RWPE1 (cell line): ENCODE data around the gene SLC25A43.

Source experiments
- CTCF ChIA-PET: fragments of 350-600 bp; sonication (Branson Sonifier 250); formaldehyde crosslinking; extraction: SDS; loops from one replicate; lab custom pipeline; 2021; lab: Yijun Ruan, JAX
- POLR2A ChIA-PET: fragments of 400-600 bp; formaldehyde crosslinking; extraction: SDS; loops from one replicate; lab custom pipeline; 2020; ENCODE audit warnings: antibody characterized with exemption; ENCODE audit not compliant: low non-redundant PET; lab: Yijun Ruan, JAX
- DNase-seq: peaks from one replicate; pipeline ENCODE4 v3.0.0; 2012; ENCODE audit warnings: low spot score
- H3K27ac ChIP-seq: fragments of 450-650 bp; 2 replicates; pipeline ENCODE4 v1.5.1; 2017
- TF ChIP-seq, protein P1 (sequence below): fragments of 450-650 bp; conservative IDR thresholded peaks from 2 replicates; pipeline ENCODE4 v1.5.1; 2017; ENCODE audit warnings: low read depth, mild to moderate bottlenecking

The SLC25A43 gene

GRCh38 chrX:119474615-119475388, 75.7 kb downstream of the SLC25A43 start:
- TF ChIP-seq, protein P1, sequence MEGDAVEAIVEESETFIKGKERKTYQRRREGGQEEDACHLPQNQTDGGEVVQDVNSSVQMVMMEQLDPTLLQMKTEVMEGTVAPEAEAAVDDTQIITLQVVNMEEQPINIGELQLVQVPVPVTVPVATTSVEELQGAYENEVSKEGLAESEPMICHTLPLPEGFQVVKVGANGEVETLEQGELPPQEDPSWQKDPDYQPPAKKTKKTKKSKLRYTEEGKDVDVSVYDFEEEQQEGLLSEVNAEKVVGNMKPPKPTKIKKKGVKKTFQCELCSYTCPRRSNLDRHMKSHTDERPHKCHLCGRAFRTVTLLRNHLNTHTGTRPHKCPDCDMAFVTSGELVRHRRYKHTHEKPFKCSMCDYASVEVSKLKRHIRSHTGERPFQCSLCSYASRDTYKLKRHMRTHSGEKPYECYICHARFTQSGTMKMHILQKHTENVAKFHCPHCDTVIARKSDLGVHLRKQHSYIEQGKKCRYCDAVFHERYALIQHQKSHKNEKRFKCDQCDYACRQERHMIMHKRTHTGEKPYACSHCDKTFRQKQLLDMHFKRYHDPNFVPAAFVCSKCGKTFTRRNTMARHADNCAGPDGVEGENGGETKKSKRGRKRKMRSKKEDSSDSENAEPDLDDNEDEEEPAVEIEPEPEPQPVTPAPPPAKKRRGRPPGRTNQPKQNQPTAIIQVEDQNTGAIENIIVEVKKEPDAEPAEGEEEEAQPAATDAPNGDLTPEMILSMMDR = no peak
- POLR2A ChIA-PET = no interaction called here
- no peak for DNase-seq
- no peak overlapping the region for H3K27ac ChIP-seq
- CTCF ChIA-PET = no interaction called here

- ChIA-PET CTCF (no interaction called here), POLR2A (no interaction called here)
- peak; percentile 20 for DNase-seq
- TF ChIP-seq, protein P1 = no peak
- no peak overlapping the region for H3K27ac ChIP-seq
These were observed 76.4 kb downstream of the SLC25A43 start for GRCh38 chrX:119475389-119476101.

DNA sequence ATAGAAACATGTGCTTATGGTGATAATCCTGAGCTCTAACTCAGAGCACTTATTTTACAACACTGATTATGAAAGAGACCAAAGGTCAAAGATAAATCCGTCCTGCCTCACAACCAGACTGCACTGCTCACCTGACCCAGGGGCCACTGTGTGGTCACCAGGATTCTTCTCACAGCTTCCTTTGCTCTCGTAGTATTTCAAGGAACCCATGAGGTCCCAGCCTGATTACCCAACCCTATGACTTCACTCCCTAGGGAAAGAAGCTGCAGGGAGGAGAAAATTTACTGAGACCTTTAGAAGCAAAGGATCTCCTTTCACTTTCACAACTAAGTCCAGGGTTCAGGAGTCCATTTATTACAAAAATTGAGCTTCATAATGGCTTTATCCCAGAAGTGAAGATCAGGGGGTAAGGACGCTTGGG, 78.7 kb downstream of the SLC25A43 start:
- TF ChIP-seq, protein P1 = no peak
- DNase-seq = no peak
- H3K27ac ChIP-seq = no peak overlapping the region
- ChIA-PET POLR2A (interaction anchor here (0.9 kb wide), 1 partner anchor 393 kb away, joined by 3 read pairs; no protein-coding TSS in a partner anchor), CTCF (no interaction called here)

- TF ChIP-seq, protein P1 = no peak
- ChIA-PET POLR2A (interaction anchor here (0.9 kb wide), 1 partner anchor 393 kb away, joined by 3 read pairs; no protein-coding TSS in a partner anchor), CTCF (no interaction called here)
- DNase-seq = no peak
- H3K27ac ChIP-seq = no peak overlapping the region
These were observed 79.4 kb downstream of the SLC25A43 start for GRCh38 chrX:119478504-119478903.

GRCh38 chrX:119479845-119480244, 80.7 kb downstream of the SLC25A43 start:
- TF ChIP-seq, protein P1 = no peak
- peak overlapping the region; percentile 80 for H3K27ac ChIP-seq
- DNase-seq = peak; percentile 36
- ChIA-PET POLR2A (no interaction called here), CTCF (interaction anchor here (0.7 to 0.9 kb wide), 2 partner anchors 11 to 13 kb away, joined by 3 to 5 read pairs; no protein-coding TSS in a partner anchor)

DNA sequence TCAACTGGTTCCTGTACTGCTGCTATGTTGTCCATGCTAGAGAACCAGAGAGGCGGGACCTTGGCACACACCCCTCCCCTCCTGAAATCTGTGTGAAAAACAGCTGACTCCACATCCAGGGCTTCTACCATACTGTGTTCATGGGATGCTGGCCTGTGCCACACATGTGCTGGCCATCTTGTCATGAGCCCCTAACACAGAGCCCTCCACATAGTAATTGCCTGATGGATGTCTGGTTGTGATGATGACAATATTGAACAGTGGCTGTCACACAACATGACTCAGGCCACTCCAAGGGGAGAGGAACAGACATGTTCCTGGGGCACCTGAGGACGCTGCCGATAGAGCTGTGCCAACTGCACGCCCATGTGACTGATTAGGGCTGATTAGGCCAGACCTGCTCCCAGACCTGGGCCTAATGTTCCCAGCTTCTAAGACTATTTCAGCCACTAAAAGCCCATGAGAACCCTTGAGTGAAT, 82.2 kb downstream of the SLC25A43 start:
- ChIA-PET POLR2A (no interaction called here), CTCF (interaction anchor here (0.5 kb wide), 1 partner anchor 299 kb away, joined by 5 read pairs; no protein-coding TSS in a partner anchor)
- H3K27ac ChIP-seq = peak overlapping the region; percentile 80
- no peak for DNase-seq
- TF ChIP-seq, protein P1 = no peak
